ENCODE data around the gene CRYGC.
A peak's percentile ranks its signal among the peaks of the same experiment; 100 is the strongest.
"Not testable (repeated sequence)": the region's sequence is repeated elsewhere in the genome, so short reads cannot be mapped to it uniquely, and the experiment has no call there.

CRYGC gene

GRCh38 chr2:208101716-208102631, 27.7 kb downstream of the CRYGC start:
- no peak overlapping the region for H3K4me3 ChIP-seq (ENCODE audit: low read depth, low read length)
- TF ChIP-seq CTCF (conservative IDR thresholded peaks at IDR 0.05; ENCODE audit: low read depth, low read length) = peak; percentile 59
- DNase-seq (ENCODE audit: low read depth) = peak; percentile 68

DNA sequence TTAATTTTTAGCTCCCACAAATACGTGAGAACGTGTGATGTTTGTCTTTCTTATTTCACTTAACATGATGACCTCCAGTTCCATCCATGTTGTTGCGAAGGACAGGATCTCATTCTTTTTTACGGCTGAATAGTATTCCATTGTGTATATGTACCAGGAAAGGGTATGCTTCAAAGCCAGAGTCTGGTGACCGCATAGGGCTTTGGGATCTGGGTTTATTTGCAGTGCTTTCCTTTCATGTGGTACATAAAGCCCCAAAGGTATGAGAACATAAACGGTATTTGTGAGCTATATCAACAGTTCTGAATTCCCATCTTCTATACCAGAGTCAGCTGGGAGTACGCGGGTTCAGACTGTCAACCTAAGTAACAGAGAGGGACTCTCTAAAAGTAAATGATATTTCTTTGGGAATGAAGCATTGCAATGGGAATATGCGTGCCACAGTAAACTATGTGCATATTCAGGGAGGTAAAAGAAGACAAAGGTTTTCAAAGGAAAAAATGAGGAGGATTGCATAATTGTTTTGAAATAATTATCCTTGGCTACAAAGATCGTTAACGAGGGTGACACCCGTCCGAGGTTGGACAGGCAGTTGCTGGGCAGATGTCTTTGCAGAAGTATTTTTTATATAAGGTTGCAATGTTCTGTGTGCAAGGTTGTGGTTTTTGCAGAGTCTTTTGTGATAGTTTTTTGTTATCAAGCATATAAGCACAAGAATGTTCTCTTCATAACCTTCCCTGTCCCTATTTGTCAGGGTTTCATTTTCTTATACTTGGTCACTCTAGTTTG, 29.8 kb downstream of the CRYGC start:
- DNase-seq (ENCODE audit: low read depth) = no peak
- no peak for TF ChIP-seq CTCF (conservative IDR thresholded peaks at IDR 0.05; ENCODE audit: low read depth, low read length)
- no peak overlapping the region for H3K4me3 ChIP-seq (ENCODE audit: low read depth, low read length)

DNA sequence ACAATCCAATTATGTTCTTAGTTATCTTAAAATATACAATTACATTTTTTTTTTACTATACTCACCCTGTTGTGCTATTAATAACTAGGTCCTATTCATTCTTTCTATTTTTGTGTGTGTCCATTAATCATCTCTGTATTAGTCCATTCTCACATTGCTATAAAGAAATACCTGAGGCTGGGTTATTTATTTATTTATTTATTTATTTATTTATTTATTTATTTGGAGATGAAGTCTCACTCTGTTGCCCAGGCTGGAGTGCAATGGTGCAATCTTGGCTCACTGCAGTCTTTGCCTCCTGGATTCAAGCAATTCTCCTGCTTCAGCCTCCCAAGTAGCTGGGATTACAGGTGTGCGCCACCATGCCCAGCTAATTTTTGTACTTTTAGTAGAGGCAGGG, 30.9 kb downstream of the CRYGC start:
- not testable (repeated sequence) for DNase-seq (ENCODE audit: low read depth); H3K4me3 ChIP-seq (ENCODE audit: low read depth, low read length)

DNA sequence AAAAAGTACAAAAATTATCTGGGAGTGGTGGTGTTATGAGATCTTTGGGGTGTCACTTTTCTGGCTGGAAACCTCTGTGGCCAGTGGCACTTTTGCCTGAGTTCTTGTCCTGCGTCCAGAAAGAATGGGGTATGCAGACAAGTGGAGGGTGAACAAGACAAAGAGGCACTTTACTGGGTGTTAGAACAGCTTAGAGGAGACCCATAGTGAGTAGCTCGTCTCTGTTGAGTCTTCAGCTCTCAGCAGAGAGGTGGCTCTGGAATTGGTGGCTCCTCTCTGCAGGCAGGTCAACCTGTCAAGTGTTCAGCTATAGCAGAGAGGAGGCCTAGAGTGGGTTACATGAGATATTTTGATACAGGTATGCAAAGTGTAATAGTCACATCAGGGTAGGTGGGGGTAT, 31.4 kb downstream of the CRYGC start:
- H3K4me3 ChIP-seq (ENCODE audit: low read depth, low read length) = no peak overlapping the region
- DNase-seq (ENCODE audit: low read depth) = no peak
- no peak for TF ChIP-seq CTCF (conservative IDR thresholded peaks at IDR 0.05; ENCODE audit: low read depth, low read length)

DNA sequence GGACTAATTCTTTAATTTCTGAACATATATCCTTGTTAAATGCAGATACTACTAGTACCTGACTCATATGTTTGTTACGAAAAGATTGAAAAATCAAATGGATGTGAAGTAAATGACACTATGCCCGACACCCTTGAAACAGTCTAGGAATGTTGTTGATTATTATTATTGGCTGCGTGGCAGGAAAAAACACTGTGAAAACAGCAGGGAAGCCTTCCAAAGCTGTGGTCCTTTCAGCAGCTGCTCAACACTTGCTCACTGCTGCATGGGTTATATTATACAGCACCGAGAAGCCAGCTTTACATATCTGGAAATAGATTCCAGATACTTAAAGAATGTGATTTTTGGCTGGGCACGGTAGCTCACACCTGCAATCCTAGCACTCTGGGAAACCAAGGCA, 31.8 kb downstream of the CRYGC start:
- H3K4me3 ChIP-seq (ENCODE audit: low read depth, low read length) = no peak overlapping the region
- DNase-seq (ENCODE audit: low read depth) = peak; percentile 92
- no peak for TF ChIP-seq CTCF (conservative IDR thresholded peaks at IDR 0.05; ENCODE audit: low read depth, low read length)

GRCh38 chr2:208097313-208097712, 32.3 kb downstream of the CRYGC start:
- no peak overlapping the region for H3K4me3 ChIP-seq (ENCODE audit: low read depth, low read length)
- DNase-seq (ENCODE audit: low read depth) = no peak
- TF ChIP-seq CTCF (conservative IDR thresholded peaks at IDR 0.05; ENCODE audit: low read depth, low read length) = no peak

DNA sequence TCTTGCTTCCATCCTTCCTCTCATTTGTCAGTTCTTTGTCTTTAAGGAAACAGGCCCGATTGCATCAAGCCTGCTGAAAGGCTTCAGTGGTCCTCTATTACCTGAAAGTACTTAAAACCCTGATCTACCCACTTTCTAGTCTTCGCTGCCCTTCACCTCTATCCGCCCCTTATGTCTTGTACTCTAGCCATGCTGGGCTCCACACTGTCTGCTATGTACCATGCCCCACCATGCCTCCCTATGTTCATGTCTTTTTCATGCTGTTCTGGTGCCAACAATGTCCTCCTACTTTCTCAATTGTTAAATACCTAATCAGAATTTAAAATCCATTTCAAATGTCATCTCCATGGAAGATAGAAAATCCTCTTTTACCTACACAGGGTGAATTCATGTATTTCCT, 33.5 kb downstream of the CRYGC start:
- DNase-seq (ENCODE audit: low read depth) = no peak
- TF ChIP-seq CTCF (conservative IDR thresholded peaks at IDR 0.05; ENCODE audit: low read depth, low read length) = no peak
- no peak overlapping the region for H3K4me3 ChIP-seq (ENCODE audit: low read depth, low read length)

Measured in choroid plexus epithelial cell (primary cell).